GM12892 (cell line): ENCODE measurements around the gene PLCXD1.

Experiments used
- POLR2A ChIP-seq: IDR thresholded peaks from 2 replicates; pipeline ENCODE4 v1.6.1; 2011; ENCODE audit warnings: low read depth, low read length, control low read depth
- POLR2AphosphoS5 ChIP-seq: IDR thresholded peaks from 2 replicates; pipeline ENCODE4 v1.6.1; 2011; ENCODE audit warnings: low read depth, low read length, control low read depth

- TF ChIP-seq POLR2A, result no peak
- no peak for TF ChIP-seq POLR2AphosphoS5
Measured at GRCh38 chrX:267771-268261, 13.4 kb upstream of the PLCXD1 start.
